ENCODE data around the gene PCDHA9. TPM values are rescaled to one million over a fixed set of nuclear protein-coding genes. Genes with fewer than 3 reads are reported as not detected.

PCDHA9 gene
- total and polyA plus RNA-seq, 7 experiments from 2014 or later, result not detected

DNA sequence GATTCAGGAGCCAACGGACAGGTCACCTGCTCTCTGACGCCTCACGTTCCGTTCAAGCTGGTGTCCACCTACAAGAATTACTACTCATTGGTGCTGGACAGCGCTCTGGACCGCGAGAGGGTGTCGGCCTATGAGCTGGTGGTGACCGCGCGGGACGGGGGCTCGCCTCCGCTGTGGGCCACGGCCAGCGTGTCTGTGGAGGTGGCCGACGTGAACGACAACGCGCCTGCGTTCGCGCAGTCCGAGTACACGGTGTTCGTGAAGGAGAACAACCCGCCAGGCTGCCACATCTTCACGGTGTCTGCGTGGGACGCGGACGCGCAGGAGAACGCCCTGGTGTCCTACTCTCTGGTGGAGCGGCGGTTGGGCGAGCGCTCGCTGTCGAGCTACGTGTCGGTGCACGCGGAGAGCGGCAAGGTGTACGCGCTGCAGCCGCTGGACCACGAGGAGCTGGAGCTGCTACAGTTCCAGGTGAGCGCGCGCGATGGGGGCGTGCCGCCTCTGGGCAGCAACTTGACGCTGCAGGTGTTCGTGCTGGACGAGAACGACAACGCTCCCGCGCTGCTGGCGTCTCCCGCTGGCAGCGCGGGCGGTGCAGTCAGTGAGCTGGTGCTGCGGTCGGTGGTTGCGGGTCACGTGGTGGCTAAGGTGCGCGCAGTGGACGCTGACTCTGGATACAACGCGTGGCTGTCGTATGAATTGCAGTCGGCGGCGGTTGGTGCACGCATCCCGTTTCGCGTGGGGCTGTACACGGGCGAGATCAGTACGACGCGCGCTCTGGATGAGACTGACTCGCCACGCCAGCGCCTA is 9.2 kb downstream of the PCDHA9 start:
- ChIA-PET POLR2A (no interaction called here), CTCF (no interaction called here)
- ATAC-seq (no peak), DNase-seq (no peak)
- intact Hi-C loops (cut with micrococcal nuclease), result no loop called here
- H3K27ac ChIP-seq (ENCODE audit: low read depth, low read length), result no peak overlapping the region
- no peaks in the 10 kb centered on the region for H3K4me1 Mint-ChIP-seq
- H3K9me3 Mint-ChIP-seq, result peaks cover 0 to 65% (median 30%) of the 10 kb centered on the region in 11 donors
- peaks cover 0 to 32% (median 0%) of the 10 kb centered on the region in 3 experiments for H3K9me3 ChIP-seq (ENCODE audit: control insufficient read depth in 2 of 3, low read length in 3 of 3)
- no peak overlapping the region for H3K4me3 ChIP-seq (ENCODE audit: low read length)
- H3K27ac Mint-ChIP-seq, result no peak overlapping the region
- H3K27me3 ChIP-seq (ENCODE audit: control insufficient read depth in 2 of 2, insufficient read depth in 2 of 2, low read length in 2 of 2), result no peaks in the 10 kb centered on the region
- peaks cover 0 to 56% (median 49%) of the 10 kb centered on the region in 5 donors for H3K27me3 Mint-ChIP-seq
- no peaks in the 10 kb centered on the region for H3K36me3 ChIP-seq (ENCODE audit: control insufficient read depth in 2 of 3, insufficient read depth in 3 of 3, low read length in 3 of 3)
- H3K4me1 ChIP-seq (ENCODE audit: control insufficient read depth in 2 of 2, insufficient read depth in 2 of 2, low read length in 2 of 2), result no peaks in the 10 kb centered on the region
- peaks cover 0 to 22% (median 14%) of the 10 kb centered on the region in 5 donors for H3K36me3 Mint-ChIP-seq
- H3K4me3 Mint-ChIP-seq, result no peak overlapping the region

DNA sequence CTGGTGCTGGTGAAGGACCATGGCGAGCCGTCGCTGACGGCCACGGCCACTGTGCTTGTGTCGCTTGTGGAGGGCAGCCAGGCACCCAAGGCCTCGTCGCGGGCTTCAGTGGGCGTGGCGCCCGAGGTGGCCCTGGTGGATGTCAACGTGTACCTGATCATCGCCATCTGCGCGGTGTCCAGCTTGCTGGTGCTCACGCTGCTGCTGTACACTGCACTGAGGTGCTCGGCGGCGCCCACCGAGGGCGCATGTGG is 9.7 kb downstream of the PCDHA9 start:
- no peak for ATAC-seq
- H3K4me3 Mint-ChIP-seq, result no peak overlapping the region

DNA sequence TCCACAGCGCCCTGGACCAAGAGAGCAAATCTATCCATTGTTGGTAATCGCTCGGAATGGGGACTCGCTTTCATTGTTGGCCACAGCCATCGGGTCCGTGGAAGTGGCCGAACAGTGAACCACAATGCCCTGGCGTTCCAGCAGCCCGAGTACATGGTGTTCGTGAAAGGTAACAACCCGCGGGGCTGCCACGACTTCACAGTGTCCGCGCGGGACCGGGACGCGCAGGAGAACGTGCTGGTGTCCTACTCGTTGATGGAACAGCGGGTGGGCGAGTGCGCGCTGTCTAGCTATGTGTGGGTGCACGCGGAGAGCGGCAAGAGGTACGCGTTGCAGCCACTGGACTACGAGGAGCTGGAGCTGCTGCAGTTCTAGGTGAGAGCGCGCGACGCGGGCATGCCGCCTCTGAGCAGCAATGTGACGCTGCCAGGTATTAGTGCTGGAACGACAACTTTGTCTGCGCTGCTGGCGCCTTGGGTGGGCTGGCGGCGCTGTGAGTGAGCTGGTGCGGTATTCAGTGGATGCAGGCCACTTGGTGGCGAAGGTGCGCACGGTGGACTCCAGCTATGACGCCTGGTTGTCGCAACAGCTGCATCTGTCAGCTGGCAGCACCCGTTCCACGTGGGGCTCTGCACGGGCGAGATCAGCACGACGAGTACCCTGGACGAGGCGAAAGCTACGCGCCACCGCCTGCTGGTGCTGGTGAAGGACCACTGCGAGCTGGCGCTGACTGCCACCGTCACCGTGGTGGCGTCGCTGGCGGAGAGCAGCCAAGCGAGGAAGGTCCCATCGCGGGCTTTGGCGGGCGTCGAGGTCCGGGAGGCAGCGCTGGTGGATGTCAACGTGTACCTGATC is 14.5 kb downstream of the PCDHA9 start:
- Histone ChIP-seq H3K4me1 (ENCODE audit: control insufficient read depth in 2 of 2, insufficient read depth in 2 of 2, low read length in 2 of 2) (no peaks in the 10 kb centered on the region), H3K9me3 (ENCODE audit: control insufficient read depth in 2 of 3, low read length in 3 of 3) (peaks cover 0 to 19% (median 0%) of the 10 kb centered on the region in 3 experiments), H3K36me3 (ENCODE audit: control insufficient read depth in 2 of 3, insufficient read depth in 3 of 3, low read length in 3 of 3) (no peaks in the 10 kb centered on the region), H3K27ac (ENCODE audit: low read depth, low read length) (no peak overlapping the region), H3K4me3 (ENCODE audit: low read length) (no peak overlapping the region), H3K27me3 (ENCODE audit: control insufficient read depth in 2 of 2, insufficient read depth in 2 of 2, low read length in 2 of 2) (peaks cover 0 to 9% of the 10 kb centered on the region in 2 donors)
- DNase-seq (no peak), ATAC-seq (no peak)
- Mint-ChIP-seq H3K4me1 (no peaks in the 10 kb centered on the region), H3K27ac (no peak overlapping the region), H3K9me3 (peaks cover 0 to 59% (median 17%) of the 10 kb centered on the region in 11 donors), H3K4me3 (no peak overlapping the region), H3K27me3 (peaks cover 0 to 50% (median 44%) of the 10 kb centered on the region in 5 donors), H3K36me3 (peaks cover 0 to 8% (median 0%) of the 10 kb centered on the region in 5 donors)
- ChIA-PET POLR2A (no interaction called here), CTCF (no interaction called here)
- intact Hi-C loops (cut with micrococcal nuclease), result no loop called here

More for the DNA sequence above, 9.7 kb downstream of the PCDHA9 start:
- DNase-seq, result no peak
- peaks cover 0 to 70% (median 30%) of the 10 kb centered on the region in 11 donors for H3K9me3 Mint-ChIP-seq
- no peak overlapping the region for H3K27ac Mint-ChIP-seq
- Histone ChIP-seq H3K4me1 (ENCODE audit: control insufficient read depth in 2 of 2, insufficient read depth in 2 of 2, low read length in 2 of 2) (no peaks in the 10 kb centered on the region), H3K9me3 (ENCODE audit: control insufficient read depth in 2 of 3, low read length in 3 of 3) (peaks cover 0 to 36% (median 0%) of the 10 kb centered on the region in 3 experiments), H3K36me3 (ENCODE audit: control insufficient read depth in 2 of 3, insufficient read depth in 3 of 3, low read length in 3 of 3) (no peaks in the 10 kb centered on the region), H3K27ac (ENCODE audit: low read depth, low read length) (no peak overlapping the region), H3K27me3 (ENCODE audit: control insufficient read depth in 2 of 2, insufficient read depth in 2 of 2, low read length in 2 of 2) (no peaks in the 10 kb centered on the region), H3K4me3 (ENCODE audit: low read length) (no peak overlapping the region)
- intact Hi-C loops (cut with micrococcal nuclease), result no loop called here
- peaks cover 0 to 22% (median 14%) of the 10 kb centered on the region in 5 donors for H3K36me3 Mint-ChIP-seq
- POLR2A ChIA-PET, result no interaction called here
- CTCF ChIA-PET, result no interaction called here
- H3K4me1 Mint-ChIP-seq, result no peaks in the 10 kb centered on the region
- H3K27me3 Mint-ChIP-seq, result peaks cover 0 to 58% (median 49%) of the 10 kb centered on the region in 5 donors

DNA sequence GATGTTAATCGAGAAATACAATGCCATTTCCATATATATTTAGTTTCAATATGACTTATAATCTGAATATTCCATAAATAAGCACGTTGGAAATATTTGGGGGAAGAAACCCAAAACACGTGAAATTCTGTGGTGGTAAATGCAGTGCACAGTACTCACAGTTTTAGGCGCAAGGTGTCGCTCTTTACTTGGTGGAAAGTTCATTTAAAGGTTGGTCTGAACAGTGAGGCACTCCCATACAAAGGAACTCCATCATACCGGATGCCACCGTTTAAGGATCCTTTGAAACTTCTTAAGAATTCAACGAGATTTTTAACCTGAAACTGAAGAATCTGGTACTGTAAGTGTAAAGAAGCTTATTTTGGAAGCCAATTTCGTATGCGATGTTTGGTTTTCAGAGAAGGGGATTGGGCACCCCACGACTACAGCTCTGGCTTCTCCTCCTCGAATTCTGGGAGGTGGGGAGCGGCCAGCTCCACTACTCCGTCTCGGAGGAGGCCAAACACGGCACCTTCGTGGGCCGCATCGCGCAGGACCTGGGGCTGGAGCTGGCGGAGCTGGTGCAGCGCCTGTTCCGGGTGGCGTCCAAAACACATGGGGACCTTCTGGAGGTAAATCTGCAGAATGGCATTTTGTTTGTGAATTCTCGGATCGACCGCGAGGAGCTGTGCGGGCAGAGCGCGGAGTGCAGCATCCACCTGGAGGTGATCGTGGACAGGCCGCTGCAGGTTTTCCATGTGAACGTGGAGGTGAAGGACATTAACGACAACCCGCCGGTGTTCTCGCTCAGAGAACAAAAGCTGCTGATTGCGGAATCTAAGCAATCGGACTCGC is 20.8 kb downstream of the PCDHA9 start, which contains the start of gene PCDHA11:
Gene PCDHA11, plus strand, starts transcription at position 237 of the 834 bp plus-strand sequence. Its CDS starts 147 bp downstream, at position 384.
- no peak within 1 kb of the TSS for H3K4me3 ChIP-seq (ENCODE audit: low read length)
- Mint-ChIP-seq H3K9me3 (peaks cover 0 to 63% (median 21%) of the 10 kb centered on the region in 11 donors), H3K4me3 (peak within 1 kb of the TSS in 1 of 10 donors; percentile 20), H3K27me3 (peaks cover 0 to 61% (median 43%) of the 10 kb centered on the region in 5 donors), H3K4me1 (no peaks in the 10 kb centered on the region), H3K36me3 (peaks cover 0 to 14% (median 2%) of the 10 kb centered on the region in 5 donors), H3K27ac (peak within 1 kb of the TSS in 1 of 9 donors; percentile 33)
- H3K36me3 ChIP-seq (ENCODE audit: control insufficient read depth in 2 of 3, insufficient read depth in 3 of 3, low read length in 3 of 3), result no peaks in the 10 kb centered on the region
- H3K27me3 ChIP-seq (ENCODE audit: control insufficient read depth in 2 of 2, insufficient read depth in 2 of 2, low read length in 2 of 2), result peaks cover 0 to 16% of the 10 kb centered on the region in 2 donors
- peaks cover 0 to 19% (median 0%) of the 10 kb centered on the region in 3 experiments for H3K9me3 ChIP-seq (ENCODE audit: control insufficient read depth in 2 of 3, low read length in 3 of 3)
- H3K27ac ChIP-seq (ENCODE audit: low read depth, low read length), result no peak within 1 kb of the TSS
- ATAC-seq, result no peak
- POLR2A ChIA-PET, result no interaction called here
- CTCF ChIA-PET, result no interaction called here
- H3K4me1 ChIP-seq (ENCODE audit: control insufficient read depth in 2 of 2, insufficient read depth in 2 of 2, low read length in 2 of 2), result no peaks in the 10 kb centered on the region
- no peak for DNase-seq
- intact Hi-C loops (cut with micrococcal nuclease), result no loop called here

DNA sequence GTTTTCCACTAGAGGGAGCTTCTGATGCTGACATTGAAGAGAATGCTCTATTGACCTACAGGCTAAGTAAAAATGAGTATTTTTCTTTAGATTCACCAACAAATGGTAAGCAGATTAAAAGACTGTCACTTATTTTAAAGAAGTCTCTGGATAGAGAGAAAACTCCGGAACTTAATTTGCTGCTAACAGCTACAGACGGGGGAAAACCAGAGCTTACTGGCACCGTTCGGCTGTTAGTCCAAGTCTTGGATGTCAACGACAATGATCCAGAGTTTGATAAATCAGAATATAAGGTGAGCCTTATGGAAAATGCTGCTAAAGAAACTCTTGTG is 21.3 kb downstream of the PCDHA9 start:
- ChIA-PET CTCF (no interaction called here), POLR2A (no interaction called here)
- H3K27ac Mint-ChIP-seq, result peak overlapping the region in 1 of 9 donors; percentile 33
- H3K27me3 Mint-ChIP-seq, result peaks cover 0 to 63% (median 45%) of the 10 kb centered on the region in 5 donors
- Histone ChIP-seq H3K27ac (ENCODE audit: low read depth, low read length) (no peak overlapping the region), H3K27me3 (ENCODE audit: control insufficient read depth in 2 of 2, insufficient read depth in 2 of 2, low read length in 2 of 2) (peaks cover 0 to 16% of the 10 kb centered on the region in 2 donors), H3K36me3 (ENCODE audit: control insufficient read depth in 2 of 3, insufficient read depth in 3 of 3, low read length in 3 of 3) (no peaks in the 10 kb centered on the region), H3K9me3 (ENCODE audit: control insufficient read depth in 2 of 3, low read length in 3 of 3) (peaks cover 0 to 19% (median 0%) of the 10 kb centered on the region in 3 experiments), H3K4me1 (ENCODE audit: control insufficient read depth in 2 of 2, insufficient read depth in 2 of 2, low read length in 2 of 2) (no peaks in the 10 kb centered on the region), H3K4me3 (ENCODE audit: low read length) (no peak overlapping the region)
- H3K9me3 Mint-ChIP-seq, result peaks cover 0 to 65% (median 23%) of the 10 kb centered on the region in 11 donors
- no peaks in the 10 kb centered on the region for H3K4me1 Mint-ChIP-seq
- intact Hi-C loops (cut with micrococcal nuclease), result no loop called here
- H3K4me3 Mint-ChIP-seq, result peak overlapping the region in 1 of 10 donors; percentile 20
- no peak for ATAC-seq
- H3K36me3 Mint-ChIP-seq, result peaks cover 0 to 11% (median 2%) of the 10 kb centered on the region in 5 donors
- no peak for DNase-seq
